HCT116 (cell line): ENCODE data around the gene PYGO1. TPM values are rescaled to one million over a fixed set of nuclear protein-coding genes. Genes with fewer than 3 reads are reported as not detected.

ENCODE experiments used
- ATAC-seq: fragments of 200-7000 bp; cut with Tn5 transposase; 2 replicates; pipeline ENCODE4 v1.9.1; 2020; ENCODE audit warnings: mild to moderate bottlenecking, moderate library complexity
- BruUV-seq: library from RNA; stranded (reverse); fragments of 400-500 nt; replicated peaks from 2 replicates; lab custom pipeline; 2021; lab: Mats Ljungman, UMichigan
- CTCF ChIA-PET: fragments of 300-600 bp; sonication (Branson Sonifier 250); formaldehyde crosslinking; loops from one replicate; lab custom pipeline; 2021; ENCODE audit warnings: antibody characterized with exemption; lab: Charles Lee
- POLR2A ChIA-PET: fragments of 300-600, 350-600 bp; sonication (Branson Sonifier 250); formaldehyde crosslinking; loops from one replicate; lab custom pipeline; 2021; ENCODE audit warnings: antibody characterized with exemption; lab: Charles Lee
- RAD21 ChIA-PET, 2 experiments: fragments of 300-600 bp; sonication (Branson Sonifier 250); formaldehyde crosslinking; loops; one replicate each; lab custom pipeline; 2023; ENCODE audit warnings: low total read pairs in 2 of 2; ENCODE audit not compliant: uncharacterized antibody in 2 of 2, unreplicated experiment in 2 of 2, low non-redundant PET in 1 of 2; lab: Charles Lee
- DNase-seq: peaks from one replicate; pipeline ENCODE4 v3.0.0-alpha.2; 2010; ENCODE audit warnings: low read depth, low spot score
- H2AFZ ChIP-seq: fragments of 200-600 bp; shearing (Covaris generic), sonication (generic); 2 replicates; pipeline ENCODE4 v1.6.1; 2017; ENCODE audit warnings: low read depth, mixed run types, mixed read lengths, antibody characterized with exemption, low read length; ENCODE audit not compliant: poor library complexity, severe bottlenecking
- H3K27ac ChIP-seq: 2 replicates; pipeline ENCODE4 v1.5.1; 2012; ENCODE audit warnings: low read depth, low read length
- H3K27me3 ChIP-seq: fragments of 200-600 bp; sonication (generic); 2 replicates; pipeline ENCODE4 v1.6.1; 2016; ENCODE audit warnings: mixed run types, low read length, mixed read lengths; ENCODE audit not compliant: insufficient read depth
- H3K36me3 ChIP-seq, 2 experiments: fragments of 200-500 bp in 1 of 2; fragments of 200-600 bp in 1 of 2; sonication (Bioruptor generic) in 1 of 2; sonication (generic) in 1 of 2; 2 replicates each; pipeline versions ENCODE4 v1.5.1 to v1.6.1; 2014 to 2016; ENCODE audit warnings: low read length in 2 of 2, inconsistent platforms in 1 of 2, mixed read lengths in 1 of 2, mixed run types in 1 of 2; ENCODE audit not compliant: insufficient read depth in 2 of 2, control insufficient read depth in 1 of 2
- H3K4me1 ChIP-seq, 2 experiments: fragments of 200-600 bp in 1 of 2; sonication (generic) in 1 of 2; 2 replicates each; pipeline versions ENCODE4 v1.5.1 to v1.6.1; 2012 to 2017; ENCODE audit warnings: low read length in 2 of 2, inconsistent platforms in 1 of 2, mild to moderate bottlenecking in 1 of 2, mixed read lengths in 1 of 2, mixed run types in 1 of 2, moderate library complexity in 1 of 2; ENCODE audit not compliant: insufficient read depth in 2 of 2, control insufficient read depth in 1 of 2
- H3K4me2 ChIP-seq: fragments of 200-600 bp; sonication (generic); 2 replicates; pipeline ENCODE4 v1.6.1; 2017; ENCODE audit warnings: mixed run types, low read length, mixed read lengths
- H3K4me3 ChIP-seq, 2 experiments: fragments of 200-600 bp in 1 of 2; sonication (generic) in 1 of 2; replicated peaks in 1 of 2; 2 replicates each; pipeline ENCODE4 v1.5.1; 2011 to 2016; ENCODE audit warnings: low read length in 2 of 2, control low read depth in 1 of 2, low read depth in 1 of 2, mild to moderate bottlenecking in 1 of 2, mixed read lengths in 1 of 2, mixed run types in 1 of 2
- H3K79me2 ChIP-seq: fragments of 200-600 bp; sonication (generic); 2 replicates; pipeline ENCODE4 v1.6.1; 2017; ENCODE audit warnings: mild to moderate bottlenecking, mixed run types, low read length, moderate library complexity, mixed read lengths; ENCODE audit not compliant: insufficient read depth
- H3K9ac ChIP-seq: fragments of 200-600 bp; sonication (generic); 2 replicates; pipeline ENCODE4 v1.6.1; 2016; ENCODE audit warnings: low read length, mixed read lengths
- H3K9me2 ChIP-seq: fragments of 200-600 bp; sonication (generic), shearing (Covaris generic); 2 replicates; pipeline ENCODE4 v1.6.1; 2017; ENCODE audit warnings: mixed run types, mild to moderate bottlenecking, moderate library complexity; ENCODE audit not compliant: insufficient read depth
- H3K9me3 ChIP-seq, 2 experiments: fragments of 200-500 bp in 1 of 2; fragments of 200-600 bp in 1 of 2; sonication (Bioruptor generic) in 1 of 2; sonication (generic) in 1 of 2; 2 replicates each; pipeline ENCODE4 v1.6.1; 2014 to 2017; ENCODE audit warnings: low read length in 2 of 2, mixed read lengths in 2 of 2, inconsistent platforms in 1 of 2, low read depth in 1 of 2, mild to moderate bottlenecking in 1 of 2, mixed run types in 1 of 2, moderate library complexity in 1 of 2; ENCODE audit not compliant: control insufficient read depth in 1 of 2, insufficient read depth in 1 of 2
- H4K20me1 ChIP-seq: fragments of 200-600 bp; sonication (generic), shearing (Covaris generic); 2 replicates; pipeline ENCODE4 v1.6.1; 2017; ENCODE audit warnings: mixed run types, mild to moderate bottlenecking, moderate library complexity; ENCODE audit not compliant: insufficient read depth
- ATF3 ChIP-seq: IDR thresholded peaks from 2 replicates; pipeline ENCODE4 v1.6.1; 2012
- CBX3 ChIP-seq: IDR thresholded peaks from 2 replicates; pipeline ENCODE4 v1.6.1; 2012; ENCODE audit warnings: low read depth
- CEBPB ChIP-seq: IDR thresholded peaks from 2 replicates; pipeline ENCODE4 v1.6.1; 2012; ENCODE audit warnings: low read depth
- EZH2 ChIP-seq: fragments of 200-600 bp; sonication (generic); IDR thresholded peaks from 2 replicates; pipeline ENCODE4 v1.6.1; 2017; ENCODE audit warnings: antibody characterized with exemption, mixed run types
- EZH2phosphoT487 ChIP-seq: fragments of 200-600 bp; IDR thresholded peaks from 2 replicates; pipeline ENCODE4 v1.6.1; 2018; ENCODE audit warnings: antibody characterized with exemption, borderline replicate concordance
- FOSL1 ChIP-seq: IDR thresholded peaks from 2 replicates; pipeline ENCODE4 v1.6.1; 2012; ENCODE audit warnings: low read depth
- JUND ChIP-seq: IDR thresholded peaks from 2 replicates; pipeline ENCODE4 v1.6.1; 2012
- POLR2AphosphoS5 ChIP-seq: IDR thresholded peaks from 2 replicates; pipeline ENCODE4 v1.6.1; 2011; ENCODE audit warnings: mild to moderate bottlenecking, low read depth, low read length, moderate library complexity
- REST ChIP-seq: IDR thresholded peaks from 2 replicates; pipeline ENCODE4 v1.6.1; 2012; ENCODE audit warnings: low read depth
- SIN3A ChIP-seq: IDR thresholded peaks from 2 replicates; pipeline ENCODE4 v1.6.1; 2012; ENCODE audit warnings: low read depth
- SP1 ChIP-seq: IDR thresholded peaks from 2 replicates; pipeline ENCODE4 v1.6.1; 2012; ENCODE audit warnings: low read depth
- SRF ChIP-seq: IDR thresholded peaks from 2 replicates; pipeline ENCODE4 v1.6.1; 2012; ENCODE audit warnings: low read depth
- TCF7L2 ChIP-seq: IDR thresholded peaks from 2 replicates; pipeline ENCODE4 v1.7.0; 2011; ENCODE audit warnings: borderline replicate concordance, inconsistent platforms; ENCODE audit not compliant: insufficient read depth, insufficient read length; ENCODE audit errors: extremely low read depth
- YY1 ChIP-seq: IDR thresholded peaks from 2 replicates; pipeline ENCODE4 v1.6.1; 2011; ENCODE audit warnings: low read length, low read depth, moderate library complexity, mild to moderate bottlenecking; ENCODE audit not compliant: insufficient replicate concordance; ENCODE audit errors: extremely low read depth
- ZBTB33 ChIP-seq: IDR thresholded peaks from 2 replicates; pipeline ENCODE4 v1.6.1; 2011; ENCODE audit warnings: mild to moderate bottlenecking, low read length, moderate library complexity; ENCODE audit not compliant: insufficient replicate concordance; ENCODE audit errors: extremely low read depth
- ZFX ChIP-seq: fragments of 450-650 bp; IDR thresholded peaks from 2 replicates; pipeline ENCODE4 v1.6.1; 2017
- intact Hi-C: fragments of 100-400 bp; cut with micrococcal nuclease; formaldehyde crosslinking; loops from 2 replicates; pipeline ENCODE4 v1.10.0; 2022
- total RNA-seq: library from RNA; stranded (reverse); gene quantifications from one replicate; pipeline ENCODE4 v1.2.1, GENCODE V29; 2021; ENCODE audit not compliant: unreplicated experiment

Gene PYGO1
- total RNA-seq, 1 experiment from 2014 or later = 0.34 TPM

GRCh38 chr15:55630858-55631257 is 42.7 kb upstream of the PYGO1 start:
- Histone ChIP-seq H3K9me3 (no peaks in the 10 kb centered on the region), H3K27ac (no peak overlapping the region), H3K27me3 (no peaks in the 10 kb centered on the region), H3K36me3 (no peaks in the 10 kb centered on the region), H2AFZ (peak overlapping the region; percentile 37), H3K4me2 (no peak overlapping the region), H3K79me2 (no peaks in the 10 kb centered on the region), H3K4me1 (peaks cover 12 to 27% of the 10 kb centered on the region in 2 experiments), H4K20me1 (no peaks in the 10 kb centered on the region), H3K4me3 (no peak overlapping the region), H3K9me2 (no peaks in the 10 kb centered on the region), H3K9ac (no peak overlapping the region)
- POLR2A ChIA-PET = interaction anchor here (0.6 kb wide), 1 partner anchor 18 kb away, joined by 3 read pairs; no protein-coding TSS in a partner anchor
- DNase-seq (no peak), ATAC-seq (no peak)
- intact Hi-C loops = no loop called here
- RAD21 ChIA-PET = no interaction called here
- no TSS peak for BruUV-seq
- CTCF ChIA-PET = interaction anchor here (0.6 to 1.4 kb wide), 3 partner anchors 9 to 104 kb away, joined by 3 read pairs; no protein-coding TSS in a partner anchor
- TF ChIP-seq ZFX = no peak
- no peak for TF ChIP-seq JUND
- TF ChIP-seq ATF3 = no peak
- no peak for TF ChIP-seq SP1
- TF ChIP-seq EZH2phosphoT487 = no peak
- TF ChIP-seq SIN3A = no peak
- TF ChIP-seq TCF7L2 = no peak
- TF ChIP-seq SRF = no peak
- no peak for TF ChIP-seq ZBTB33
- TF ChIP-seq REST = no peak
- TF ChIP-seq EZH2 = no peak
- no peak for TF ChIP-seq CEBPB
- TF ChIP-seq CBX3 = no peak
- no peak for TF ChIP-seq FOSL1
- TF ChIP-seq YY1 = no peak
- TF ChIP-seq POLR2AphosphoS5 = no peak
